NOMO-1 treated with dmso at 0.1 percent for 144 hours (cell line): Measurements from ENCODE around the gene SELENOK.
A peak's percentile ranks its signal among the peaks of the same experiment; 100 is the strongest.

Experiments used
- DNase-seq: peaks from one replicate; lab custom pipeline; 2025; ENCODE audit not compliant: unreplicated experiment; lab: John Stamatoyannopoulos, UW

Gene SELENOK

GRCh38 chr3:53884623-53885022, 7.0 kb downstream of the SELENOK start:
- DNase-seq = no peak

GRCh38 chr3:53883008-53883407, 8.7 kb downstream of the SELENOK start:
- no peak for DNase-seq

GRCh38 chr3:53881691-53882593, 9.7 kb downstream of the SELENOK start, which contains the start of gene ACTR8:
TSS of gene ACTR8 (minus strand) at chr3:53882152. CDS start at chr3:53882101, 51 bp downstream.
- DNase-seq = peak; percentile 65

DNA sequence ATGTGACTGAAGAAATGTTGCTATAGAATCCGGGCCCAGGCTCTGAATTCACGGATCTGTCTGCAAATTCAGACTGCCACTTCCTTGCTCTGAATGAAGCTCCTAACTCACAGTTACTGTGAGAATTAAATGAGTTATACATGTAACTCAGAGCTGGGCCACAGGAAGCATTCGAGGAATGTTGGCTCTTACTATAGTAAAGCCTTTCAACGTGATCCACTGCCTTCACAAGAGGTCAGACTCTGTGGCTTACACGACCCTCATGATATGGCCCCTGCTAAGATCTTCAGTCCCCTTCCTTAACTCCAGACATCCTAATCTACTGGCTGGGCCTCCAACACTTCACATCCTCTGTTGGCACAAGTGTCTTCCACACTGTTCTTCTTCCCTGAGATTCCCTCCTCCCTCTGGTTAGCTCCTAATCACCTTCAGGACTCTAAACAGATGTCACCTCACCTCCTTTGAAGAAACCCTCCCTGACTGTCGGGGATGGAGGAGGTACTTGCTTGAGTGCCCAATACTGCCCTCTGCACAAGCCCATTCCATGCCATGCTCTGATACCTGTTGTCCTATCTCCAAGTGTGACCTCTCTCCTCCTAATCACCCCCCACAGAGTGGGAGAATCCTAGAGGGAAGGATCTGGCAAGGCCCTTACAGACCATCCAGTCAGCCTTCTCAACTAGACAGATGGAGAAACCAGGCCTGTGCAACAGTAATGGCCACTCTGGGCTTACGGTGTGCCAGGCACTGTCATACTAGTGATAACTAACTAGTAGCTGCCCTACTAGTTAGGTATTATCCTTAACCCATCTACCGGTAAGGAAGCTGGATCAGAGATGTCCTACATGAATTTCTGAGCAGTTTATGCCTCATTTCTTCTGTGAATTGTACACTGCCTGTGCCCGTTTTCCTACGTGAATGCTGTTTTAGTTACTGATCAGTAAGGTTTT, 11.0 kb downstream of the SELENOK start:
- DNase-seq = no peak

DNA sequence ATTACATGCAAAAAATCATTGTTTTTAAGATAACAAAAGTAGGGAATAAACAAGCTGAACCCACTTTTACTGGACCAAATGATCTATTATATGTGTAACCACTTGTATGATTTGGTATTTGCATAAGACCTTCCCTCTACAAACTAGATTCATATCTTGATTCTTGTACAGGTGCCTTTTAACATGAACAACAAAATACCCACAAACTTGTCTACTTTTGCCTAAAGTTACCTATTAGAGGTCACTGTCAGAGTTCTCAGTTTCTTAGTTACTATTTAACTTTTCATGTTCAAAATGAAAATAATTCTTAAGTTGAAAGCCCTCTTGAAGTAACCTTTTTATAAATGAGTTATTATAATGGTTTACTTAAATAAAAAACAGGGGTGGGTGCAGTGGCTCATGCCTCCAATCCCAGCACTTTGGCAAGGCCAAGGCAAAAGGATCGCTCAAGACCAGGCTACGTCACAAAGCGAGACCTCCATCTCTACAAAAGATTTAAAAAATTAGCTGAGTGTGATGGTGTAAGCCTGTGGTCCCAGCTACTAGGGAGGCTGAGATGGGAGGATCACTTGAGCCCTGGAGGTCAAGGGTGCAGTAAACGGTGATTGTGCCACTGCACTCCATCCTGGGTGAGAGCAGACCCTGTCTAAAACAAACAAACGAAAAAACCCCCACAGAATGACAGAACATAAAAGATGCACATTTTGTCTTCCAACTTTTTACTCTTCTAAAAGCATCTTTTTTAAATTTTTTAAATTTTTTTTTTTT, 25.7 kb downstream of the SELENOK start:
- DNase-seq = no peak

GRCh38 chr3:53863145-53863544, 28.5 kb downstream of the SELENOK start:
- DNase-seq = no peak

DNA sequence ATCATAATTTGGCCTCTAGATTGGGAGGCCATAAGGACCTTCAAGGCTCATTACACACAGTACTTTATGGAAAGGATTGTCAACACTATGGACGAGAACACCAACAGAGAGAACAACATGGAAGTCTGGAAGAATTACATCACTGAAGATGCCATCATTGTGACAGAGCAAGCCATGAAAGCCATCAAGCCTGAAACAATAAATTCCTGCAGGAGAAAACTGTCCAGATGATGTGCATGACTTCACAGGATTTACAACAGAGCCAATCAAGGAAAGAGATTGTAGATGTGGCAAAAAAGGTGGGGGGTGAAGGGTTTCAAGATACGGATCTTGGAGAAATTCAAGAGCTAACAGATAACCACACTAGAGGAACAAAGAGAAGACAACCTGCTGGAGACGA, 29.4 kb downstream of the SELENOK start:
- DNase-seq = no peak

- no peak for DNase-seq
Measured at GRCh38 chr3:53860196-53860595, 31.5 kb downstream of the SELENOK start.

DNA sequence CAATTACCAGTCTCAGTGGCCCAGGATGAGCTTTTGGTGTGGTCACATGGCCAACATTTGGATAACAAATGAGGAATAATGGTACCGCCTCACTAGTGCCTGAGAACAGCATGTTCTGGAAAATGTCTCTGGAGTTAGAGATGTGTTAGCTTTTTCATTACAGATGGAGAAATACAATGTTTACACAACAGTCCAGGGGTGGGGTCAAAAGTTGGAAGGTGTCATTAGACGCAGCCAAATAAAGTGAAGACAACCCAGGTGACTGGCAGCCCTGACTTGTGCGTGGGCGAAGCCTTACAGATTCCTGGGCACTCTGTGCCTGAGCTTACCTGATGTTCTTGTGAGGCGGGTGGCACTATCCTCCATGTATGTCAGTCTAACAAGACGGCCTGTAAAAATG, 32.5 kb downstream of the SELENOK start:
- DNase-seq = no peak

GRCh38 chr3:53858096-53858741, 33.4 kb downstream of the SELENOK start:
- DNase-seq = no peak

DNA sequence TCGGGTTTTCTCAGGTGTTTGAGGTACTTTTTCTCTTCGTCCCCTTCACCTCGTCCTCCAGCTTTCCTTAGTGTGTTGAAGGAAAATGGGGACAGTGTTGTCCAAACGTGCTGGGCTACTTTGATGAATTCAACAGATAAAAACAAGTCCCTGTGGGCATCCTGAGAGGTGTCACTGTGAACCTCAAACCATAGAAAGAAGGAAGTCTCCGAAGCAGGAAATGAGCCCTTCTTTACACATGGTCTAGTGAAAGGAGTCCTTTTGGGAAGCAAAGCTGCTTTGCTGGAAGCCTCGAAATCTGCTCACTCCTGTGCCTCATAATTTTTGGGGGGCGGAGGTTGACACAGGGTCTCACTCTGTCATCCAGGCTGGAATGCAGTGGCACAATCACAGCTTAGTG, 34.7 kb downstream of the SELENOK start:
- no peak for DNase-seq

DNA sequence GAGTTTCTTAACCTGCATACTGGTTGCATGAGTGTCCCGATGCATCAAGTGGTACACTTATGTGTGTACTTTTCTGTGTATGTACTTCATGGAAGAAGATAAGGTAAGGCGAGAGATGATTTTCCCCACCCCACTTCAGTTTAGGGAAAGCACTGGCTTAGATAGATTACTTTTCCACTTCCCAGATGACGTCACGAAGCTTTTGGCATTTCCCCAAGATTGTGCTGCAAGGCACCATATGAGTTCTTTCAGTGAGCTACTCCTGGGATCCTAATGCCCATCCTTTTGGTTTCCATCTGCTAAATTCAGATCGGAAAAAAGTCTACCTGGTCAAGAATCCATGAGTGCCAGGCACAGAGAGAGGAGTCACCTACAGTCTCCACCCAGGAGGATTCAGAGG, 40.8 kb downstream of the SELENOK start:
- DNase-seq = no peak

- no peak for DNase-seq
Measured at GRCh38 chr3:53849916-53850315, 41.7 kb downstream of the SELENOK start.

GRCh38 chr3:53846851-53847155, 44.9 kb downstream of the SELENOK start:
- DNase-seq = no peak

GRCh38 chr3:53846134-53846850, 45.4 kb downstream of the SELENOK start, which contains the start of the genes CHDH and IL17RB:
TSS of gene CHDH (minus strand) at chr3:53846419. CDS start at chr3:53824008, 22,411 bp downstream.
TSS of gene IL17RB (plus strand) at chr3:53846568. CDS start at chr3:53846589, 21 bp downstream.
- DNase-seq = no peak

GRCh38 chr3:53845881-53846133, 45.9 kb downstream of the SELENOK start:
- no peak for DNase-seq

- DNase-seq = no peak
Measured at GRCh38 chr3:53845103-53845880, 46.4 kb downstream of the SELENOK start.

- no peak for DNase-seq
Measured at GRCh38 chr3:53844262-53845102, 47.2 kb downstream of the SELENOK start.
